GM19035 (cell line): ENCODE results near the gene MOV10L1.

ENCODE experiments used
- ATAC-seq: cut with Tn5 transposase; IDR thresholded peaks from one replicate; pipeline ENCODE4 v1.9.1; 2021; ENCODE audit not compliant: unreplicated experiment

The MOV10L1 gene

GRCh38 chr22:50173311-50173982, 83.6 kb downstream of the MOV10L1 start:
- no peak for ATAC-seq

DNA sequence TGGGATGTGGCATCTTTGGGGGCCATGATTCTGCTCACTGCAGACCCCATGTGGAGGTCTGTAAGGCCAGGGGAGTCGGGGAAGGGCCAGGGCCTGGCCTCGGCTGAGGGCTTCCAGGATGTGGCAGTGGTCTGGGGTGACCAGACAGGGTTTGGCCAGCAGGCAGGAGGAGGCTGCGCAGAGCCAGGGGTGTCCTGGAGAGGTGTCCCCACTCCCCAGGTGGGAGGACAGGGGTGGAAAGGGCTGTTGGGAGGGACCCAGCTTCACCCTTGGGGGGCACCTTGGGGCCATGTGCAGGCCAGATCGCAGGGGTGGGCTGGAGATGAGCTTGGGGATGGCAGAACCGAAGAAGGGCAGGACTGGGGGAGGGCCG, 84.2 kb downstream of the MOV10L1 start:
- no peak for ATAC-seq

DNA sequence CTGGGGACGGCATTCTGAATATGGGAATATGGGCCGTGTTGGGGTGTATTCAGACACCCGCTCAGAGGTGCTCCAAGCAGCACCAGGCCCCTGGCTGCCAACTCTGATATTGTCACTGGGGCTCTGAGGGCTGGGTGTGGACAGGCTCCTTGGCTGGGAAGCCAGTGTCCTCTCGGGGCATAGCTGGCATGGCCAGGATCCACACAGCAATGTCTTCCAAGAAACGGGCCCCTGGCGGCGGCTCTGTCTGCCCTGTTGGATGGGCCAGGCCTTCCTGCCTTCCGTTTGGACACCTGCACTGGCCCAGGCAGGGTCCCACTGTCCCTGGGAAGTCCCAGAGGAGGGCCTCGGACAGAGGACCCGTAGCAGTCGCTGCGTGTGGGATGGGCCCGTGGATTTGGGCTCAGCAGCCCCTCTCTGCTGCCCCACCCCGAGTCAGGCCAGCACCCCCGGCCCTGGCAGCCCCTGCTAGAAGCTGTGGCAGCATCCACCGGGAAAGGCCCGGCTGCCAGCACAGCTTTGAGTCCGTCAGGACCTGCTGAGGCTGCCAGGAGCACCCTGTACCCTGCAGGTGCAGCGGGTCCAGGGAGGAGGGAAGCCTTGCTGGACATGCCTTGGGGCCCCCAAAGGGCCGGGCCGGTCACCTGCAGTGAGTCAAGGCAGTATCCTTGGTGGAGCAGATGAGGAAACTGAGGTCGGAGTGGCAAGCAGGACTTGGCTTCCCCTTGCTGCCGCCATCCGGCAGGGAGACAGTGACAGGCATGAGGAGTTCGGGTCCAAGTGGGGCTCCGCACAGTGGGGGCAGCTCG, 84.8 kb downstream of the MOV10L1 start:
- ATAC-seq = no peak

- ATAC-seq = no peak
Observed at GRCh38 chr22:50175191-50175461, 85.3 kb downstream of the MOV10L1 start.

DNA sequence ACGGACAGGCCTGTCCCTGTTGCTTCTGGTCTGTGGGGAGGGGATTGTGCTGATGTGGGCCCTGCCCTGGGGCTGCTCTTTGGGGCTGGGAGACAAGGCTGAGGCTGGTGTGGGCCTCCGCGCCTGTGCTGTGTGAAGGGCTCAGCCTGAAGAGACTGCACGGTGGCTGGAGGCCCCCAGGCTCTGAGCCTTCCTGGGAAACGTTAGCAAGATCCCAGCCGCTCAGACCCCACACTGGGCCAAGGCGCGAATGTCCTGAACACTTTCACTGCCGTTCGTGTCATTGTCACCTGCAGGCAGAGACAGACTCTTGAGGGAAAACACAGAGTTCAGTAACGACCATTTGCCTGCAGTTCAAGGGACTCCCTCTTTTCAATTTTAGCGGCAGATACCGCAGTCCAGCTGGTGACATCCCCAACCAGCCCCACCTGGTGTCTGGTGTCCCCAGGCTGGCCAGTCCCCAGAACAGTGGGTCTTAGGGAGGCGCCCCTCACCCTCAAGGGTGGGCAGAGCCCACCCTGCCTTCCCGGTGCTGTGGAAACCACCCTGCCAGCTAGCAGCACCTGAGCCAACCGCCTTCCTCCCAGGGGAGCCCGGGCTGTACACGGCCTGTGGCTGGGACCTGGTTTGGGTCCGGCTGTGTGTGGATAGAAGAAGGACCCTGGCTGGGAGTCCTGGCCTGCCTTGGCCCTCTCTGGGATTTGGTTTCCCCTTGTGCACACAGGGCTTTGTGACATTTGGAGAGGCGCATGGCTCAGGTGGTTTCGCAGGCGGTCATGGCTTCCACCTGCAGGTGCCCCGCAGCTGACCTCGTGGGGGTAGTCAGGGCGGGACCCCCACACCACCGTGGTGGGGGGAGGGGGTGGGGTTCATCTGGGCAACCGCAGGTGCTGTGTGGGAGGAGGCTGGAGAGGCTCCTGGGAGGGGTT, 86.4 kb downstream of the MOV10L1 start:
- ATAC-seq = no peak

DNA sequence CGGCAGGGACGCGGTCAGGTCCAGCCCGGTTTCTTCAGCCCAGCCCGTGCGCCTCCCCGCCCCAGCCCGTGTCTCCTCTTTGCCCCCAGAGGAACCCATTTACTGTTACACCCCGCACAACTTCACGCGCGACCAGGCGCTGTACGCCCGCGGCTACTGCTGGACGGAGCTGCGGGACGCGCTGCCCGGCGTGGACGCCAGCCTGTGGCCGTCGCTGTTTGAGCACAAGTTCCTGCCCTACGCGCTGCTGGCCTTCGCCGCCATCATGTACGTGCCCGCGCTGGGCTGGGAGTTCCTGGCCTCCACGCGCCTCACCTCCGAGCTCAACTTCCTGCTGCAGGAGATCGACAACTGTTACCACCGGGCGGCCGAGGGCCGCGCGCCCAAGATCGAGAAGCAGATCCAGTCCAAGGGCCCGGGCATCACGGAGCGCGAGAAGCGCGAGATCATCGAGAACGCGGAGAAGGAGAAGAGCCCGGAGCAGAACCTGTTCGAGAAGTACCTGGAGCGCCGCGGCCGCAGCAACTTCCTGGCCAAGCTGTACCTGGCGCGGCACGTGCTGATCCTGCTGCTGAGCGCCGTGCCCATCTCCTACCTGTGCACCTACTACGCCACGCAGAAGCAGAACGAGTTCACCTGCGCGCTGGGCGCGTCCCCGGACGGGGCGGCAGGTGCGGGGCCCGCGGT, 87.2 kb downstream of the MOV10L1 start:
- no peak for ATAC-seq

- ATAC-seq = no peak
Observed at GRCh38 chr22:50177537-50178470, 88.0 kb downstream of the MOV10L1 start.

GRCh38 chr22:50178471-50178864, 88.7 kb downstream of the MOV10L1 start:
- ATAC-seq = no peak

DNA sequence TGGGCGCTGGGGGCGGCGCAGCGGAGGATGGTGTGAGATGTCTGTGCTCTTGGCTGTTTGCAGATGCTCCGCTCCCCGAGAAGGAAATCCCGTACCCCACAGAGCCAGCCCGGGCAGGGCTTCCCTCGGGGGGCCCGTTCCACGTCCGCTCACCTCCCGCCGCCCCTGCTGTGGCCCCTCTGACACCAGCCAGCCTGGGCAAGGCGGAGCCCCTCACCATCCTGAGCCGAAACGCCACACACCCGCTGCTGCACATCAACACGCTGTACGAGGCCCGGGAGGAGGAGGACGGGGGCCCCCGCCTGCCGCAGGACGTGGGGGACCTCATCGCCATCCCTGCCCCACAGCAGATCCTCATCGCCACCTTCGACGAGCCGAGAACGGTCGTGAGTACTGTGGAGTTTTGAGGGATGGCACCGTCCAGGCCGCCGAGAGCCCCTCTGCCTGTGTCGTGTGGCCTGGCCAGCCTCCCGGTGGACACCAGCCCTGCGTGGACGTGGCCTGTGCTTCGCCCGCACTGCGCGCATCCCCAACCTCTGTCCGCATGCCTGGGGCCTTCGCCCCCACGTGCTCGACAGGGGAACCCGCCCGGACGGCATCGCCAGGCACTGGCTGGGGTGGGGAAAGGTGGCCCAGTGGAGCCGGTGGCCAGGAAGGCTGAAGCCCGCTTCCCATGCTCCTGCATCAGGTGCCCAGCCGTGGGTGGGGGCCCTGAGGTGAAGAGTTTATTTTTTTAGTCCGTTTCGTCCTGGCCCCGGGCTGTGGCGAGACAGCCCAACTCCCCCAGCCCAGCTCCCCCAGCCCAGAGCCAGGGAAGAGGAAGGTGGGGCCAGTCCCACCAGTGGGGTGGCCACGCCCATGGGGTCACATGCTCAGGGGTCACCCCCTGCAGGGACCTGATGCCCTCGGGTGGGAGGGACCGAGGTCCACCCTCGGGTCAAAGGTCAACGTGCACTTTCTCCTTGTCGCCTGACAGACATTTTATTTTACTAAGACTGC, 89.4 kb downstream of the MOV10L1 start:
- no peak for ATAC-seq

- ATAC-seq = no peak
Observed at GRCh38 chr22:50179937-50180726, 90.3 kb downstream of the MOV10L1 start.

- ATAC-seq = no peak
Observed at GRCh38 chr22:50180727-50181521, 91.1 kb downstream of the MOV10L1 start.

- ATAC-seq = no peak
Observed at GRCh38 chr22:50182176-50183081, 92.6 kb downstream of the MOV10L1 start.

GRCh38 chr22:50183141-50183971, 93.5 kb downstream of the MOV10L1 start:
- no peak for ATAC-seq

DNA sequence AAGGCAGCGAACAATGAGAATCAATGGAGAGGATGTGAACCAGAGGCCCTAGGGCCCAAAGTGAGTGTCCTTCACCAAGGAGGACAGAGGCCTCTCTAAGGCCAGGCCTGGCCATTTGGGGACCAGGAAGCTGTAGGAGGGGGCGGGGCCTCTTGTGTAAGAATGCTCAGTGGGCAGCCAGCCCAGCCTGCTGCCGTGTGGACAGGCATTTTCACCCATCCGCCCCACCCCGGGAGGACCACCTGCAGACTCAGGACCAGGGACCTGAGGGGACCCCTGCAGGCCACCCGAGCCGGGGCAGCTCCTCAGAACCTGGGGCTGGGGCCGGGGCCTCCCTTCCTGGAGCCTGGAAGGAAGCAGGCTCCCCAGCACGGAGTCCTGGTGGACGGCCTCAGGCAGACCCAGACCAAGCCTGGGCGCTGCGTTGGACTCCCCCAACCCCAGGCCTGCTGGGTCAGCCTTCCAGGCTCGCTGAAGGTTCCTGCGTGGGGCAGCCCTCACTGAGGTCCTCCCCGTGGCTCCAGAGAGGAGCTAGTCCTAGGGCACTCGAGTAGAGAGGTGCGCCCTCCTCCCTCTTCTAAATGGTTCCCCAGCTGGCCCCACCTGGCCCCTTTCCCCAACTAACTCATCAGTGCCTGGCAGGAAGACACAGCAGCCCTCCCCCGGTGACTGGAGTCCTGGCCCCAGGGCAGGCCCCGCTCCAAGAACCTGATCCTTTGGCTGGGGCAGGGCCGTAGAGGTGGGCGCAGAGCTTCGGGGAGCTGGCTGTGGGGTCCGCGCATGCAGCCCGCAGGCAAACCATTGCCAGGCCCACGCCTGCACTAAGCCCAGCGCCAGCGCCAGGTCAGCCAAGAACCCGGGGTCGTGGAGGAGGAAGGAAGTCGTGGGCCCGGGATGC, 94.4 kb downstream of the MOV10L1 start:
- no peak for ATAC-seq
